ENCODE measurements around the gene APBB2.

DNA sequence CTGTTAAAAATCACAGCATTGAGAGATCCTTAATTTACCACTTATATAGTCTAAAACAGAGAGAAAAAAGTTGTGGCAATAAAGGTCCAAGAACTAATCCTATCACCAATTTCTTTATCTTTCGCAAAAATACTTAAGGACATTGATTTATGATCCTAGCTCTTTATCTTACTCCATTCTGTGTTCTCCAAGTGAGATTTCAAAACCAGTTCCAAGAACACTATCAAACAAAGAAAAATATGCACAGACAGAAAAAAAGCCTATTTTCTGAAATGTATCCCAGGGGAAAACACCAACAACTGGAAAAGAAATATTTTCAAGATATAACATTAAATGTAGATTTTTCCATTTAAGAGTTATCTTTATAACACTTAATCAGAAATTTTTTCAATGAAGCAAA is 172.8 kb downstream of the APBB2 start:
- no peak for TF ChIP-seq SMC3 (IDR thresholded peaks at IDR 0.05; ENCODE audit: borderline replicate concordance, low read length)
- no peak for TF ChIP-seq SP1 (IDR thresholded peaks at IDR 0.05; ENCODE audit: low read depth, low read length)
- TF ChIP-seq EP300 (IDR thresholded peaks at IDR 0.05; ENCODE audit: borderline replicate concordance in 1 of 2, control insufficient read depth in 1 of 2, low read depth in 2 of 2, low read length in 2 of 2): no peak
- TF ChIP-seq POLR2A (IDR thresholded peaks at IDR 0.05; ENCODE audit: low read depth, low read length): no peak
- no peak for TF ChIP-seq TAF1 (IDR thresholded peaks at IDR 0.05; ENCODE audit: borderline replicate concordance, low read depth, low read length)
- TF ChIP-seq SREBF1 (IDR thresholded peaks at IDR 0.05; ENCODE audit: low read length): no peak
- TF ChIP-seq POLR2AphosphoS5 (IDR thresholded peaks at IDR 0.05; ENCODE audit: low read length): no peak
- TF ChIP-seq MTA2 (IDR thresholded peaks at IDR 0.05; ENCODE audit: low read depth): no peak
- TF ChIP-seq, protein P1, sequence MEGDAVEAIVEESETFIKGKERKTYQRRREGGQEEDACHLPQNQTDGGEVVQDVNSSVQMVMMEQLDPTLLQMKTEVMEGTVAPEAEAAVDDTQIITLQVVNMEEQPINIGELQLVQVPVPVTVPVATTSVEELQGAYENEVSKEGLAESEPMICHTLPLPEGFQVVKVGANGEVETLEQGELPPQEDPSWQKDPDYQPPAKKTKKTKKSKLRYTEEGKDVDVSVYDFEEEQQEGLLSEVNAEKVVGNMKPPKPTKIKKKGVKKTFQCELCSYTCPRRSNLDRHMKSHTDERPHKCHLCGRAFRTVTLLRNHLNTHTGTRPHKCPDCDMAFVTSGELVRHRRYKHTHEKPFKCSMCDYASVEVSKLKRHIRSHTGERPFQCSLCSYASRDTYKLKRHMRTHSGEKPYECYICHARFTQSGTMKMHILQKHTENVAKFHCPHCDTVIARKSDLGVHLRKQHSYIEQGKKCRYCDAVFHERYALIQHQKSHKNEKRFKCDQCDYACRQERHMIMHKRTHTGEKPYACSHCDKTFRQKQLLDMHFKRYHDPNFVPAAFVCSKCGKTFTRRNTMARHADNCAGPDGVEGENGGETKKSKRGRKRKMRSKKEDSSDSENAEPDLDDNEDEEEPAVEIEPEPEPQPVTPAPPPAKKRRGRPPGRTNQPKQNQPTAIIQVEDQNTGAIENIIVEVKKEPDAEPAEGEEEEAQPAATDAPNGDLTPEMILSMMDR (IDR thresholded peaks at IDR 0.05 in 2 of 3, conservative IDR thresholded peaks at IDR 0.05 in 1 of 3; ENCODE audit: control insufficient read depth in 2 of 3, extremely low read depth in 1 of 3, insufficient read depth in 1 of 3, low read depth in 3 of 3, low read length in 3 of 3): no peak
- TF ChIP-seq RELA (IDR thresholded peaks at IDR 0.05; ENCODE audit: borderline replicate concordance, partially characterized antibody): no peak
- no peak for TF ChIP-seq ZNF384 (IDR thresholded peaks at IDR 0.05; ENCODE audit: borderline replicate concordance, low read depth, low read length)
- TF ChIP-seq STAT1 (conservative IDR thresholded peaks at IDR 0.05): no peak
- no peak for TF ChIP-seq SPI1 (IDR thresholded peaks at IDR 0.05; ENCODE audit: borderline replicate concordance, insufficient read depth, low read depth, low read length)
- TF ChIP-seq EZH2 (IDR thresholded peaks at IDR 0.05; ENCODE audit: borderline replicate concordance, control insufficient read depth, low read depth, low read length): no peak
